ENCODE measurements around the gene SHROOM2. TPM values are rescaled to one million over a fixed set of nuclear protein-coding genes. Genes with fewer than 3 reads are reported as not detected.

SHROOM2 gene
- total RNA-seq, 1 experiment from 2014 or later, result 14.1 TPM

DNA sequence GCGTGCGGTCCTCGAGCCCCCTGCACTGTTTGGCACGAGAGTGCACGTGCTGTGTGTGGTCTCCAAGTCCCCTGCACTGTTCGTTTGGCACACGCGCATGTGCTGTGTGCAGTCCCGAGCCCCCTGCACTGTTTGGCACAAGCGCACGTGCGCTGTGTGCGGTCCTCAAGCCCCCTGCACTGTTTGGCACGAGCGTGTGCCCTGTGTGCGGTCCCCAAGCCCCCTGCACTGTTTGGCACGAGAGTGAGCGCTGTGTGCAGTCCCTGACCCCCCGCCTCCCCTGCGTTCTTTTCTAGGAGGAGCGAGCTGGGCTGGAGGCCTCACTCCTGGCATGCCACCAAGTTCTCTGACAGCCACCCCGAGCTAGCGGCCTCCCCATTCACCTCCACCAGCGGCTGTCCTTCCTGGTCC is 104.5 kb downstream of the SHROOM2 start:
- no peak overlapping the region for H3K27ac Mint-ChIP-seq (ENCODE audit: unreplicated experiment)
- H3K36me3 Mint-ChIP-seq (ENCODE audit: insufficient read depth, unreplicated experiment), result peaks cover 6% of the 10 kb centered on the region
- intact Hi-C loops (cut with micrococcal nuclease; ENCODE audit: unreplicated experiment), result no loop called here
- TF ChIP-seq, protein P1, sequence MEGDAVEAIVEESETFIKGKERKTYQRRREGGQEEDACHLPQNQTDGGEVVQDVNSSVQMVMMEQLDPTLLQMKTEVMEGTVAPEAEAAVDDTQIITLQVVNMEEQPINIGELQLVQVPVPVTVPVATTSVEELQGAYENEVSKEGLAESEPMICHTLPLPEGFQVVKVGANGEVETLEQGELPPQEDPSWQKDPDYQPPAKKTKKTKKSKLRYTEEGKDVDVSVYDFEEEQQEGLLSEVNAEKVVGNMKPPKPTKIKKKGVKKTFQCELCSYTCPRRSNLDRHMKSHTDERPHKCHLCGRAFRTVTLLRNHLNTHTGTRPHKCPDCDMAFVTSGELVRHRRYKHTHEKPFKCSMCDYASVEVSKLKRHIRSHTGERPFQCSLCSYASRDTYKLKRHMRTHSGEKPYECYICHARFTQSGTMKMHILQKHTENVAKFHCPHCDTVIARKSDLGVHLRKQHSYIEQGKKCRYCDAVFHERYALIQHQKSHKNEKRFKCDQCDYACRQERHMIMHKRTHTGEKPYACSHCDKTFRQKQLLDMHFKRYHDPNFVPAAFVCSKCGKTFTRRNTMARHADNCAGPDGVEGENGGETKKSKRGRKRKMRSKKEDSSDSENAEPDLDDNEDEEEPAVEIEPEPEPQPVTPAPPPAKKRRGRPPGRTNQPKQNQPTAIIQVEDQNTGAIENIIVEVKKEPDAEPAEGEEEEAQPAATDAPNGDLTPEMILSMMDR (IDR thresholded peaks at IDR 0.05; ENCODE audit: unreplicated experiment), result no peak
- H3K27me3 Mint-ChIP-seq (ENCODE audit: unreplicated experiment), result no peaks in the 10 kb centered on the region
- BruUV-seq (replicated peaks), result no TSS peak
- H3K9me3 Mint-ChIP-seq (ENCODE audit: low read depth, unreplicated experiment), result no peaks in the 10 kb centered on the region
- no peak overlapping the region for H3K4me3 Mint-ChIP-seq (ENCODE audit: low read depth, unreplicated experiment)
- H3K4me1 Mint-ChIP-seq (ENCODE audit: low read depth, unreplicated experiment), result no peaks in the 10 kb centered on the region
- CTCF ChIA-PET, result no interaction called here
- no peak for DNase-seq

DNA sequence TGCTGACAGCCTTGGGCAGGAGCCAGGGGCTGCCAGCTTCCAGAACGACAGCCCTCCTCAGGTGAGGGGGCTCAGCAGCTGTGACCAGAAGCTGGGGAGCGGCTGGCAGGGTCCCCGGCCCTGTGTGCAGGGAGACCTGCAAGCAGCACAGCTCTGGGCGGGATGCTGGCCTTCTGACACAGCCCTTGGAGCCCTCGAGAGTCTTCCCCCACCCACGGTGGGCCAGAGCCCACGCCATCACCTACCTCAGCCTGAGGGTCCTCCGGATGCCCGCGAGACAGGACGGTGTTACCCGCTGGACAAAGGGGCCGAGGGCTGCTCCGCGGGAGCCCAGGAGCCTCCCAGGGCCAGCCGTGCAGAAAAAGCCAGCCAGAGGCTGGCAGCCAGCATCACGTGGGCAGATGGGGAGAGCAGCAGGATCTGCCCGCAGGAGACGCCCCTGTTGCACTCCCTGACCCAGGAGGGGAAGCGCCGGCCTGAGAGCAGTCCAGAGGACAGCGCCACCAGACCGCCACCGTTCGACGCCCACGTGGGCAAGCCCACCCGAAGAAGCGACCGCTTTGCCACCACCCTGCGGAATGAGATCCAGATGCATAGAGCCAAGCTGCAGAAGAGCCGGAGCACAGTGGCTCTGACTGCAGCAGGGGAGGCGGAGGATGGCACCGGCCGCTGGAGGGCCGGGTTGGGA is 109.1 kb downstream of the SHROOM2 start:
- Mint-ChIP-seq H3K27ac (ENCODE audit: unreplicated experiment) (no peak overlapping the region), H3K36me3 (ENCODE audit: insufficient read depth, unreplicated experiment) (peaks cover 6% of the 10 kb centered on the region), H3K9me3 (ENCODE audit: low read depth, unreplicated experiment) (no peaks in the 10 kb centered on the region), H3K4me3 (ENCODE audit: low read depth, unreplicated experiment) (no peak overlapping the region), H3K27me3 (ENCODE audit: unreplicated experiment) (no peaks in the 10 kb centered on the region), H3K4me1 (ENCODE audit: low read depth, unreplicated experiment) (no peaks in the 10 kb centered on the region)
- DNase-seq, result no peak
- TF ChIP-seq, protein P1 (IDR thresholded peaks at IDR 0.05; ENCODE audit: unreplicated experiment), result no peak
- intact Hi-C loops (cut with micrococcal nuclease; ENCODE audit: unreplicated experiment), result no loop called here
- CTCF ChIA-PET, result no interaction called here
- no TSS peak for BruUV-seq (replicated peaks)

DNA sequence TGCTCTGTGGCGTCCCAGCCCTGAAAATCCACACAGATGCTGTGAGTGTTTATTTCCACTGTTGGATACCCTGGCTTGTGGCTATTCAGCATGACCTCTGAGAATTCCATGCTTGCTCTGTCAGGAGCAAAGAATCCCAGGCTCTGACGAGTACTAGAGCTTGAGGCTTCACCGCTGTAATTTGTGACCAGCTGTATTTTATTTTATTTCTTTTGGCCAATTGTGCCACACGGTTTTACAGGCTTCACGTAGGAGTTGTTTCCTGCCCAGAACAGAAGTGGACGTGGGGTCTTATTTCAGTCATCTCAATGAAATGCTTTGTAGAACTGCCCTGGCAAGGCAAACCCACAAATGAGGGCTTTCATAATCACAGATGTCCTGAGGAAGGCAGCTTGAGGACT is 111.5 kb downstream of the SHROOM2 start:
- no peaks in the 10 kb centered on the region for H3K4me1 Mint-ChIP-seq (ENCODE audit: low read depth, unreplicated experiment)
- DNase-seq, result no peak
- no TSS peak for BruUV-seq (replicated peaks)
- intact Hi-C loops (cut with micrococcal nuclease; ENCODE audit: unreplicated experiment), result no loop called here
- no peaks in the 10 kb centered on the region for H3K27me3 Mint-ChIP-seq (ENCODE audit: unreplicated experiment)
- H3K27ac Mint-ChIP-seq (ENCODE audit: unreplicated experiment), result no peak overlapping the region
- H3K9me3 Mint-ChIP-seq (ENCODE audit: low read depth, unreplicated experiment), result no peaks in the 10 kb centered on the region
- H3K36me3 Mint-ChIP-seq (ENCODE audit: insufficient read depth, unreplicated experiment), result peaks cover 6% of the 10 kb centered on the region
- no peak overlapping the region for H3K4me3 Mint-ChIP-seq (ENCODE audit: low read depth, unreplicated experiment)
- CTCF ChIA-PET, result no interaction called here
- TF ChIP-seq, protein P1 (IDR thresholded peaks at IDR 0.05; ENCODE audit: unreplicated experiment), result no peak

GRCh38 chrX:9899640-9900111 is 113.4 kb downstream of the SHROOM2 start:
- CTCF ChIA-PET, result no interaction called here
- Mint-ChIP-seq H3K4me3 (ENCODE audit: low read depth, unreplicated experiment) (no peak overlapping the region), H3K9me3 (ENCODE audit: low read depth, unreplicated experiment) (no peaks in the 10 kb centered on the region), H3K4me1 (ENCODE audit: low read depth, unreplicated experiment) (no peaks in the 10 kb centered on the region), H3K27ac (ENCODE audit: unreplicated experiment) (no peak overlapping the region), H3K27me3 (ENCODE audit: unreplicated experiment) (no peaks in the 10 kb centered on the region), H3K36me3 (ENCODE audit: insufficient read depth, unreplicated experiment) (no peaks in the 10 kb centered on the region)
- no TSS peak for BruUV-seq (replicated peaks)
- intact Hi-C loops (cut with micrococcal nuclease; ENCODE audit: unreplicated experiment), result no loop called here
- TF ChIP-seq, protein P1 (IDR thresholded peaks at IDR 0.05; ENCODE audit: unreplicated experiment), result no peak
- no peak for DNase-seq
